ENCODE measurements around the gene DGKB. TPM values are rescaled to one million over a fixed set of nuclear protein-coding genes. Genes with fewer than 3 reads are reported as not detected.

Gene DGKB
- total RNA-seq, 4 donors from 2014 or later = 4.4 to 33.1 (median 9.3) TPM

- Histone ChIP-seq H3K27ac (no peak overlapping the region), H3K27me3 (no peaks in the 10 kb centered on the region), H3K4me1 (no peaks in the 10 kb centered on the region), H3K36me3 (no peaks in the 10 kb centered on the region), H3K9me3 (no peaks in the 10 kb centered on the region), H3K4me3 (no peak overlapping the region)
- intact Hi-C loops (cut with DNase I; ENCODE audit: low total_unique reads) = no loop called here
- DNase-seq = no peak
- TF ChIP-seq POLR2A (IDR thresholded peaks at IDR 0.05) = no peak
- no peak for TF ChIP-seq CTCF (IDR thresholded peaks at IDR 0.05)
These were observed 128.8 kb downstream of the DGKB start for GRCh38 chr7:14773729-14774271.

GRCh38 chr7:14770614-14771013, 131.9 kb downstream of the DGKB start:
- no peaks in the 10 kb centered on the region for H3K36me3 ChIP-seq
- DNase-seq = no peak
- intact Hi-C loops (cut with DNase I; ENCODE audit: low total_unique reads) = no loop called here
- no peaks in the 10 kb centered on the region for H3K27me3 ChIP-seq
- H3K4me3 ChIP-seq = no peak overlapping the region
- H3K4me1 ChIP-seq = no peaks in the 10 kb centered on the region
- no peak overlapping the region for H3K27ac ChIP-seq
- no peak for TF ChIP-seq CTCF (IDR thresholded peaks at IDR 0.05)
- TF ChIP-seq POLR2A (IDR thresholded peaks at IDR 0.05) = no peak
- H3K9me3 ChIP-seq = no peaks in the 10 kb centered on the region

GRCh38 chr7:14769261-14769660, 133.3 kb downstream of the DGKB start:
- peak overlapping the region in 1 of 2 donors; percentile 48 for H3K27ac ChIP-seq

GRCh38 chr7:14767716-14768425, 134.7 kb downstream of the DGKB start:
- no peaks in the 10 kb centered on the region for H3K27me3 ChIP-seq
- no peaks in the 10 kb centered on the region for H3K4me1 ChIP-seq
- no peak overlapping the region for H3K4me3 ChIP-seq
- H3K36me3 ChIP-seq = no peaks in the 10 kb centered on the region
- intact Hi-C loops (cut with DNase I; ENCODE audit: low total_unique reads) = no loop called here
- TF ChIP-seq CTCF (IDR thresholded peaks at IDR 0.05) (no peak), POLR2A (IDR thresholded peaks at IDR 0.05) (no peak)
- H3K27ac ChIP-seq = no peak overlapping the region
- no peaks in the 10 kb centered on the region for H3K9me3 ChIP-seq
- no peak for DNase-seq

More at GRCh38 chr7:14769261-14769660, 133.3 kb downstream of the DGKB start:
- no peak for DNase-seq
- H3K4me3 ChIP-seq = no peak overlapping the region
- TF ChIP-seq POLR2A (IDR thresholded peaks at IDR 0.05) = no peak
- TF ChIP-seq CTCF (IDR thresholded peaks at IDR 0.05) = no peak
- no peaks in the 10 kb centered on the region for H3K27me3 ChIP-seq
- no peaks in the 10 kb centered on the region for H3K9me3 ChIP-seq
- no peaks in the 10 kb centered on the region for H3K36me3 ChIP-seq
- intact Hi-C loops (cut with DNase I; ENCODE audit: low total_unique reads) = no loop called here
- no peaks in the 10 kb centered on the region for H3K4me1 ChIP-seq

- DNase-seq = no peak
- no peaks in the 10 kb centered on the region for H3K9me3 ChIP-seq
- intact Hi-C loops (cut with DNase I; ENCODE audit: low total_unique reads) = no loop called here
- no peak overlapping the region for H3K4me3 ChIP-seq
- no peak overlapping the region for H3K27ac ChIP-seq
- no peaks in the 10 kb centered on the region for H3K27me3 ChIP-seq
- H3K36me3 ChIP-seq = no peaks in the 10 kb centered on the region
- TF ChIP-seq POLR2A (IDR thresholded peaks at IDR 0.05) (no peak), CTCF (IDR thresholded peaks at IDR 0.05) (no peak)
- H3K4me1 ChIP-seq = peaks cover 0 to 8% of the 10 kb centered on the region in 2 donors
These were observed 135.8 kb downstream of the DGKB start for GRCh38 chr7:14766747-14767146.
